Ishikawa (cell line): Measurements from ENCODE around the gene TNFRSF25.

Experiments used
- CEBPB ChIP-seq: IDR thresholded peaks from 2 replicates; pipeline ENCODE4 v1.6.1; 2012
- CREB1 ChIP-seq: IDR thresholded peaks from 2 replicates; pipeline ENCODE4 v1.6.1; 2012; ENCODE audit warnings: low read depth
- EGR1 ChIP-seq: IDR thresholded peaks from 2 replicates; pipeline ENCODE4 v1.6.1; 2012
- EP300 ChIP-seq: IDR thresholded peaks from 2 replicates; pipeline ENCODE4 v1.6.1; 2012; ENCODE audit warnings: borderline replicate concordance
- FOXM1 ChIP-seq: IDR thresholded peaks from 2 replicates; pipeline ENCODE4 v1.6.1; 2012; ENCODE audit warnings: low read depth, borderline replicate concordance
- MAX ChIP-seq: IDR thresholded peaks from 2 replicates; pipeline ENCODE4 v1.6.1; 2012
- NFIC ChIP-seq: IDR thresholded peaks from 2 replicates; pipeline ENCODE4 v1.6.1; 2012
- RAD21 ChIP-seq: IDR thresholded peaks from 2 replicates; pipeline ENCODE4 v1.6.1; 2012; ENCODE audit warnings: low read depth
- TAF1 ChIP-seq: IDR thresholded peaks from 2 replicates; pipeline ENCODE4 v1.6.1; 2012; ENCODE audit warnings: low read depth, mild to moderate bottlenecking
- TCF12 ChIP-seq: IDR thresholded peaks from 2 replicates; pipeline ENCODE4 v1.6.1; 2012; ENCODE audit warnings: low read depth
- TEAD4 ChIP-seq: IDR thresholded peaks from 2 replicates; pipeline ENCODE4 v1.6.1; 2012
- USF1 ChIP-seq: IDR thresholded peaks from 2 replicates; pipeline ENCODE4 v1.6.1; 2012
- YY1 ChIP-seq: IDR thresholded peaks from 2 replicates; pipeline ENCODE4 v1.6.1; 2012; ENCODE audit warnings: low read depth
- ZBTB7A ChIP-seq: IDR thresholded peaks from 2 replicates; pipeline ENCODE4 v1.6.1; 2012; ENCODE audit warnings: low read depth
- TF ChIP-seq, protein P1 (sequence below): IDR thresholded peaks from 2 replicates; pipeline ENCODE4 v1.6.1; 2012; ENCODE audit warnings: low read depth, mild to moderate bottlenecking

TNFRSF25 gene

GRCh38 chr1:6498576-6499111, 32.7 kb upstream of the TNFRSF25 start:
- TF ChIP-seq CREB1: no peak
- no peak for TF ChIP-seq TAF1
- TF ChIP-seq YY1: no peak
- no peak for TF ChIP-seq EP300
- TF ChIP-seq, protein P1, sequence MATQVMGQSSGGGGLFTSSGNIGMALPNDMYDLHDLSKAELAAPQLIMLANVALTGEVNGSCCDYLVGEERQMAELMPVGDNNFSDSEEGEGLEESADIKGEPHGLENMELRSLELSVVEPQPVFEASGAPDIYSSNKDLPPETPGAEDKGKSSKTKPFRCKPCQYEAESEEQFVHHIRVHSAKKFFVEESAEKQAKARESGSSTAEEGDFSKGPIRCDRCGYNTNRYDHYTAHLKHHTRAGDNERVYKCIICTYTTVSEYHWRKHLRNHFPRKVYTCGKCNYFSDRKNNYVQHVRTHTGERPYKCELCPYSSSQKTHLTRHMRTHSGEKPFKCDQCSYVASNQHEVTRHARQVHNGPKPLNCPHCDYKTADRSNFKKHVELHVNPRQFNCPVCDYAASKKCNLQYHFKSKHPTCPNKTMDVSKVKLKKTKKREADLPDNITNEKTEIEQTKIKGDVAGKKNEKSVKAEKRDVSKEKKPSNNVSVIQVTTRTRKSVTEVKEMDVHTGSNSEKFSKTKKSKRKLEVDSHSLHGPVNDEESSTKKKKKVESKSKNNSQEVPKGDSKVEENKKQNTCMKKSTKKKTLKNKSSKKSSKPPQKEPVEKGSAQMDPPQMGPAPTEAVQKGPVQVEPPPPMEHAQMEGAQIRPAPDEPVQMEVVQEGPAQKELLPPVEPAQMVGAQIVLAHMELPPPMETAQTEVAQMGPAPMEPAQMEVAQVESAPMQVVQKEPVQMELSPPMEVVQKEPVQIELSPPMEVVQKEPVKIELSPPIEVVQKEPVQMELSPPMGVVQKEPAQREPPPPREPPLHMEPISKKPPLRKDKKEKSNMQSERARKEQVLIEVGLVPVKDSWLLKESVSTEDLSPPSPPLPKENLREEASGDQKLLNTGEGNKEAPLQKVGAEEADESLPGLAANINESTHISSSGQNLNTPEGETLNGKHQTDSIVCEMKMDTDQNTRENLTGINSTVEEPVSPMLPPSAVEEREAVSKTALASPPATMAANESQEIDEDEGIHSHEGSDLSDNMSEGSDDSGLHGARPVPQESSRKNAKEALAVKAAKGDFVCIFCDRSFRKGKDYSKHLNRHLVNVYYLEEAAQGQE: no peak
- no peak for TF ChIP-seq RAD21
- no peak for TF ChIP-seq TEAD4
- TF ChIP-seq ZBTB7A: no peak
- no peak for TF ChIP-seq EGR1
- TF ChIP-seq MAX: no peak
- no peak for TF ChIP-seq USF1
- TF ChIP-seq FOXM1: no peak
- no peak for TF ChIP-seq CEBPB
- no peak for TF ChIP-seq TCF12
- no peak for TF ChIP-seq NFIC

DNA sequence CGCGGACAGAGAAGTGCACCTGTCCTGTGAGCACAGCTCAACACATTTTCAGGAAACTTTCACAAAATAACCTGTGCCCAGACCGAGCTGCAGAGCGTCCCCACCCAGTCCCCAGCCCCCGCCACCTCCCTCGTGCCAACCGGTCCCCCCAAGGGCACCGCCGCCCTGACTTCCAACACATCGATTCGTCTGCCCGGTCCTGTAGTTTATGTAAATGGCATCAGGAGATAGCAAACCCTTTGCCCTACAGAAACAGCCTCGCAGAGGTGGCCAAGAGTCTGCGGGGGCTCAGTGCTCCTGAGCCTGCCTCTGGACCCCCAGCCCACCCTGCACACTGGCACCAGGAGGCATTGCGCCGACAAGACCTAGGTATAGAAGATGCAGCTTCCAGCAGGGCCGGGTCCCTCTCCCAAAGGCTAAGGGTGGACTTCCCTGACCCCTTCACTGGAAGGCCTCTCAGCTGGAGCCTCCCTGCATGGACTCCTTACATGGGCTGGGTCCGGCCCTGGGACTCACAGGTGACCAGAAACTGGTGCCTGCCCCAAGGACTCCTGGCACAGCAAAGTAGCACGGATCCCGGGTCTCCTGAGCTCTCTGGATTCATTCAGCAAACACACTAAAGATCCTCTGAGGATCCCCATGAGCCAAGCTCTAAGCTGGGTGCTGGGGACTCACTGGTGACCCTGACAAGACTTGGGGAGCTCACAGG, 32.0 kb upstream of the TNFRSF25 start:
- no peak for TF ChIP-seq YY1
- no peak for TF ChIP-seq MAX
- TF ChIP-seq, protein P1: no peak
- no peak for TF ChIP-seq FOXM1
- no peak for TF ChIP-seq TEAD4
- TF ChIP-seq CEBPB: no peak
- TF ChIP-seq EGR1: no peak
- no peak for TF ChIP-seq TCF12
- no peak for TF ChIP-seq RAD21
- no peak for TF ChIP-seq NFIC
- TF ChIP-seq CREB1: no peak
- no peak for TF ChIP-seq EP300
- TF ChIP-seq TAF1: no peak
- no peak for TF ChIP-seq USF1
- TF ChIP-seq ZBTB7A: no peak

GRCh38 chr1:6497215-6497866, 31.4 kb upstream of the TNFRSF25 start:
- 0 out of 2 replicates have a peak, but pooled peaks have one; percentile 26 for TF ChIP-seq ZBTB7A
- peak; percentile 52 for TF ChIP-seq TEAD4
- peak; percentile 40 for TF ChIP-seq MAX
- no peak for TF ChIP-seq RAD21
- TF ChIP-seq, protein P1: no peak

DNA sequence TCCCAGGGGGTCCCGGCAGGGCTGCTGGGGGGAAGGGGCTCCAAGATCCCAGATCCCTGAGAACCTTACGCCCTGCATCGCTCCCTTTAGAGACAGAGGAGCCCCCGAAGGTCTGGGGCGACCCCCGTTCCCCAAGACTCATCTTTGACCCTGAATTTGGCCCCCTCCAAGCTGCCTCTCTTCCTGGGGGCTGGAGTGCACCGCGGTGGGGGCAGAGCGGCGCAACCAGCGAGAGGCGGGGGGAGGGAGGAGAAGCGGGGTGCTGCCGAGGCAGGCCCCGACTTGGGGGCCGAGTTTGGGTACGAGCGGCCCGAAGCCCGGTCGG, 30.9 kb upstream of the TNFRSF25 start:
- TF ChIP-seq ZBTB7A (peak; percentile 56; the same call in 1 of the 2 replicates), TAF1 (no peak)

DNA sequence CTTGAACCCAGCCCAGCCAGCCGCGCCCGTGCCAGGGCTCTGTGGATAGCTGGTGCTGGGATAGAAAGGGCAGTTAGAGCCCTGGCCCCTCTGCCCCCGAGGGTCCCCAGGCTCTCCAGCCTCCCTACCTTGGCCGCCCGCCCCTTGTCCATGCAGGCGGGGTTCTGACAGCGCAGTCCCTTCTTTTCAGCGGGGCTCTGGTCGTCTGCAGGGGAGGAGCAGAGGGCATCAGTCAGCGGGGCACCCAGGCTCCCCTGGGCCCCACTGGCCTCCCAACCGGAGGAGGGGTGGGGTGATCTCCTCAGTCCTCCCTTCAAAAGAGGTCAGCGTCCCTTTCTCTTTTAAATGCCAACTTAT, 30.4 kb upstream of the TNFRSF25 start:
- no peak for TF ChIP-seq ZBTB7A
- TF ChIP-seq CREB1: no peak
- TF ChIP-seq MAX: no peak
- no peak for TF ChIP-seq EP300
- TF ChIP-seq TCF12: no peak
- TF ChIP-seq RAD21: no peak
- TF ChIP-seq TEAD4: no peak
